Esophagus muscularis mucosa (tissue), 4 donors: ENCODE data around the gene DOCK4.

Source experiments
- EP300 ChIP-seq: sonication (generic); formaldehyde crosslinking; IDR thresholded peaks from one replicate; pipeline ENCODE4 v1.6.1; 2017; ENCODE audit warnings: antibody characterized with exemption
- POLR2A ChIP-seq: fragments of 450-650 bp; IDR thresholded peaks from one replicate; pipeline ENCODE4 v1.6.1; 2017; ENCODE audit warnings: antibody characterized with exemption, moderate library complexity, mild to moderate bottlenecking, low read depth
- POLR2AphosphoS5 ChIP-seq, 2 donors: sonication (generic); formaldehyde crosslinking; IDR thresholded peaks; one replicate each; pipeline ENCODE4 v1.6.1; 2017; ENCODE audit warnings: antibody characterized with exemption in 2 of 2
- TF ChIP-seq, protein P1 (sequence below), 3 experiments: fragments of 200-600 bp in 2 of 3; fragments of 450-650 bp in 1 of 3; sonication (generic) in 2 of 3; IDR thresholded peaks; one replicate each; pipeline ENCODE4 v1.5.1; 2017 to 2019; ENCODE audit warnings: antibody characterized with exemption in 3 of 3, mild to moderate bottlenecking in 2 of 3, moderate library complexity in 1 of 3

GRCh38 chr7:112045222-112045621, 161.0 kb downstream of the DOCK4 start:
- TF ChIP-seq, protein P1, sequence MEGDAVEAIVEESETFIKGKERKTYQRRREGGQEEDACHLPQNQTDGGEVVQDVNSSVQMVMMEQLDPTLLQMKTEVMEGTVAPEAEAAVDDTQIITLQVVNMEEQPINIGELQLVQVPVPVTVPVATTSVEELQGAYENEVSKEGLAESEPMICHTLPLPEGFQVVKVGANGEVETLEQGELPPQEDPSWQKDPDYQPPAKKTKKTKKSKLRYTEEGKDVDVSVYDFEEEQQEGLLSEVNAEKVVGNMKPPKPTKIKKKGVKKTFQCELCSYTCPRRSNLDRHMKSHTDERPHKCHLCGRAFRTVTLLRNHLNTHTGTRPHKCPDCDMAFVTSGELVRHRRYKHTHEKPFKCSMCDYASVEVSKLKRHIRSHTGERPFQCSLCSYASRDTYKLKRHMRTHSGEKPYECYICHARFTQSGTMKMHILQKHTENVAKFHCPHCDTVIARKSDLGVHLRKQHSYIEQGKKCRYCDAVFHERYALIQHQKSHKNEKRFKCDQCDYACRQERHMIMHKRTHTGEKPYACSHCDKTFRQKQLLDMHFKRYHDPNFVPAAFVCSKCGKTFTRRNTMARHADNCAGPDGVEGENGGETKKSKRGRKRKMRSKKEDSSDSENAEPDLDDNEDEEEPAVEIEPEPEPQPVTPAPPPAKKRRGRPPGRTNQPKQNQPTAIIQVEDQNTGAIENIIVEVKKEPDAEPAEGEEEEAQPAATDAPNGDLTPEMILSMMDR (IDR thresholded peaks at IDR 0.05) = no peak
- no peak for TF ChIP-seq POLR2AphosphoS5 (IDR thresholded peaks at IDR 0.05)
- no peak for TF ChIP-seq POLR2A
- no peak for TF ChIP-seq EP300
